HG03565 (cell line): ENCODE data around the gene PRTN3.

Experiments used
- ATAC-seq: cut with Tn5 transposase; IDR thresholded peaks from one replicate; pipeline ENCODE4 v1.9.1; 2021; ENCODE audit warnings: mild to moderate bottlenecking, moderate library complexity; ENCODE audit not compliant: unreplicated experiment

The PRTN3 gene

GRCh38 chr19:861756-862580 is 21.2 kb downstream of the PRTN3 start:
- no peak for ATAC-seq

- no peak for ATAC-seq
Measured at GRCh38 chr19:862581-863314, 21.9 kb downstream of the PRTN3 start.

- no peak for ATAC-seq
Measured at GRCh38 chr19:863315-863620, 22.5 kb downstream of the PRTN3 start.

GRCh38 chr19:866769-867300 is 26.0 kb downstream of the PRTN3 start:
- no peak for ATAC-seq

GRCh38 chr19:867301-867793 is 26.5 kb downstream of the PRTN3 start:
- no peak for ATAC-seq

GRCh38 chr19:867855-868457 is 27.2 kb downstream of the PRTN3 start:
- no peak for ATAC-seq

- ATAC-seq = no peak
Measured at GRCh38 chr19:868458-869244, 27.9 kb downstream of the PRTN3 start.

GRCh38 chr19:869245-870177 is 28.7 kb downstream of the PRTN3 start:
- ATAC-seq = no peak

- no peak for ATAC-seq
Measured at GRCh38 chr19:870314-870713, 29.5 kb downstream of the PRTN3 start.

- no peak for ATAC-seq
Measured at GRCh38 chr19:870963-871401, 30.2 kb downstream of the PRTN3 start.

GRCh38 chr19:871446-872265 is 30.9 kb downstream of the PRTN3 start:
- no peak for ATAC-seq

GRCh38 chr19:872266-872951 is 31.6 kb downstream of the PRTN3 start:
- no peak for ATAC-seq

GRCh38 chr19:873084-873483 is 32.3 kb downstream of the PRTN3 start:
- no peak for ATAC-seq

GRCh38 chr19:873561-874041 is 32.8 kb downstream of the PRTN3 start:
- ATAC-seq = no peak

- no peak for ATAC-seq
Measured at GRCh38 chr19:875265-875879, 34.6 kb downstream of the PRTN3 start.

GRCh38 chr19:876089-876488 is 35.3 kb downstream of the PRTN3 start:
- no peak for ATAC-seq

- no peak for ATAC-seq
Measured at GRCh38 chr19:876780-877314, 36.0 kb downstream of the PRTN3 start.
